Right lobe of liver (tissue), 4 donors: Measurements from ENCODE around the gene PNP.

Experiments used
- CTCF ChIP-seq, 4 donors: fragments of 200-600 bp in 3 of 4; fragments of 450-650 bp in 1 of 4; IDR thresholded peaks; one replicate each; pipeline versions ENCODE4 v1.5.1 to v1.8.0; 2016 to 2022; ENCODE audit warnings: antibody characterized with exemption in 4 of 4, mild to moderate bottlenecking in 2 of 4
- POLR2A ChIP-seq: fragments of 450-650 bp; IDR thresholded peaks from one replicate; pipeline ENCODE4 v1.6.1; 2017; ENCODE audit warnings: antibody characterized with exemption, mild to moderate bottlenecking
- donor health status: DM: no; HTN: no; CAD: no.
- donor health status: DM: no; HTN: no; CAD: no.
- donor health status: DM: no; HTN: yes; CAD: no.

DNA sequence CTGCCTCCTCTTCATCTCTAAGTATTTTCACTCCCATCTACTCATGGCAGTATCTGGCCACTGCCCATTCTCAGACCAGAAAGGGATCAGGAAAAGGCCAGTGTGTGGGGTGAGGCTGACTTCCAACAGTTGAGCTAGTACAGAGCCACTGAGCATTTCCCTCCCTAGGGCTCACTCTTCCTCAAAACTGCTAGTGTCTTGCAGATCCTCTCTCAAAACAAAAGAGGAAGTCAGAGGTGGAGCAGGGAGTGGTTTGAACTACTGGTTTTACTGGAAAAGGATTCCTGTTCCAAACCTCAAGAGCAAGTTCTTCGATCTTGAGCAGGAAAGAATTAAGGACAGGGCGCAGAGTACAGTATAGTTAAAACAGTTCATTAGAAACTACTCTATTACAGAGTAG is 24.4 kb downstream of the PNP start:
- TF ChIP-seq CTCF (IDR thresholded peaks at IDR 0.05) (no peak), POLR2A (no peak)
